ENCODE measurements around the gene FOXD3.
A peak's percentile ranks its signal among the peaks of the same experiment; 100 is the strongest.
"Not testable (repeated sequence)": the region's sequence is repeated elsewhere in the genome, so short reads cannot be mapped to it uniquely, and the experiment has no call there.

FOXD3 gene

GRCh38 chr1:63329621-63330330, 7.4 kb downstream of the FOXD3 start:
- TF ChIP-seq CTCF (IDR thresholded peaks at IDR 0.05; ENCODE audit: extremely low read depth, insufficient read depth, missing control alignments), result no peak
- peak; percentile 14 for DNase-seq (ENCODE audit: low spot score)
- in situ Hi-C loops (cut with MboI; ENCODE audit: low pct_unique_long_range_greater_than_20kb, low sequenced_read_pairs, unreplicated experiment), result no loop called here

GRCh38 chr1:63330331-63330916, 8.1 kb downstream of the FOXD3 start:
- no peak for DNase-seq (ENCODE audit: low spot score)
- in situ Hi-C loops (cut with MboI; ENCODE audit: low pct_unique_long_range_greater_than_20kb, low sequenced_read_pairs, unreplicated experiment), result no loop called here
- no peak for TF ChIP-seq CTCF (IDR thresholded peaks at IDR 0.05; ENCODE audit: extremely low read depth, insufficient read depth, missing control alignments)

GRCh38 chr1:63342402-63342801, 20.0 kb downstream of the FOXD3 start:
- DNase-seq (ENCODE audit: low spot score), result no peak
- TF ChIP-seq CTCF (IDR thresholded peaks at IDR 0.05; ENCODE audit: extremely low read depth, insufficient read depth, missing control alignments), result no peak
- in situ Hi-C loops (cut with MboI; ENCODE audit: low pct_unique_long_range_greater_than_20kb, low sequenced_read_pairs, unreplicated experiment), result no loop called here

- TF ChIP-seq CTCF (IDR thresholded peaks at IDR 0.05; ENCODE audit: extremely low read depth, insufficient read depth, missing control alignments), result no peak
- in situ Hi-C loops (cut with MboI; ENCODE audit: low pct_unique_long_range_greater_than_20kb, low sequenced_read_pairs, unreplicated experiment), result no loop called here
- DNase-seq (ENCODE audit: low spot score), result no peak
Observed at GRCh38 chr1:63343922-63344321, 21.6 kb downstream of the FOXD3 start.

- TF ChIP-seq CTCF (IDR thresholded peaks at IDR 0.05; ENCODE audit: extremely low read depth, insufficient read depth, missing control alignments), result no peak
- in situ Hi-C loops (cut with MboI; ENCODE audit: low pct_unique_long_range_greater_than_20kb, low sequenced_read_pairs, unreplicated experiment), result no loop called here
- no peak for DNase-seq (ENCODE audit: low spot score)
Observed at GRCh38 chr1:63350320-63350719, 28.0 kb downstream of the FOXD3 start.

GRCh38 chr1:63352736-63353135, 30.4 kb downstream of the FOXD3 start:
- in situ Hi-C loops (cut with MboI; ENCODE audit: low pct_unique_long_range_greater_than_20kb, low sequenced_read_pairs, unreplicated experiment), result no loop called here
- DNase-seq (ENCODE audit: low spot score), result no peak
- no peak for TF ChIP-seq CTCF (IDR thresholded peaks at IDR 0.05; ENCODE audit: extremely low read depth, insufficient read depth, missing control alignments)

GRCh38 chr1:63356234-63356633, 33.9 kb downstream of the FOXD3 start:
- in situ Hi-C loops (cut with MboI; ENCODE audit: low pct_unique_long_range_greater_than_20kb, low sequenced_read_pairs, unreplicated experiment); DNase-seq (ENCODE audit: low spot score): not testable (repeated sequence)
